ENCODE data around the gene IL7R. TPM values are rescaled to one million over a fixed set of nuclear protein-coding genes. Genes with fewer than 3 reads are reported as not detected.

The IL7R gene, protein sequence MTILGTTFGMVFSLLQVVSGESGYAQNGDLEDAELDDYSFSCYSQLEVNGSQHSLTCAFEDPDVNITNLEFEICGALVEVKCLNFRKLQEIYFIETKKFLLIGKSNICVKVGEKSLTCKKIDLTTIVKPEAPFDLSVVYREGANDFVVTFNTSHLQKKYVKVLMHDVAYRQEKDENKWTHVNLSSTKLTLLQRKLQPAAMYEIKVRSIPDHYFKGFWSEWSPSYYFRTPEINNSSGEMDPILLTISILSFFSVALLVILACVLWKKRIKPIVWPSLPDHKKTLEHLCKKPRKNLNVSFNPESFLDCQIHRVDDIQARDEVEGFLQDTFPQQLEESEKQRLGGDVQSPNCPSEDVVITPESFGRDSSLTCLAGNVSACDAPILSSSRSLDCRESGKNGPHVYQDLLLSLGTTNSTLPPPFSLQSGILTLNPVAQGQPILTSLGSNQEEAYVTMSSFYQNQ
- not detected in 2 replicates for polyA plus RNA-seq

DNA sequence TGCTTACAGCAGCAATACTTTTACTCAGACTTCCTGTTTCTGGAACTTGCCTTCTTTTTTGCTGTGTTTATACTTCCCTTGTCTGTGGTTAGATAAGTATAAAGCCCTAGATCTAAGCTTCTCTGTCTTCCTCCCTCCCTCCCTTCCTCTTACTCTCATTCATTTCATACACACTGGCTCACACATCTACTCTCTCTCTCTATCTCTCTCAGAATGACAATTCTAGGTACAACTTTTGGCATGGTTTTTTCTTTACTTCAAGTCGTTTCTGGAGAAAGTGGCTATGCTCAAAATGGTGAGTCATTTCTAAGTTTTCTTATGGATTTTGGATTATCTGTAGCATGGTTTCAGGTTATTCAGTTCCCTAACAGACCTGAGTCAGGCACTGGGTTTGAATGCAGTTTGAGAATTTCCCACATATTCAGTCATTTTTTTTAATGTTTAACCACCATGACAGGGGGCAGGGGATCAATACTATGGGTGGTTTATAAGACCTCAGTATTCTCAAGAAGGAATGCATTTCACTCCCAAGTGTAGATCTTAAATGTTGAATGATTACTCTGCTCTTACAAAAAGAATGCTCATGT lies at the start of gene IL7R:
TSS of gene IL7R (plus strand) at position 127 of the 587 bp plus-strand sequence. CDS start at position 214, 87 bp downstream.

Other genes starting within 250 kb of the IL7R start
- 29.2 and 33.6 TPM in 2 replicates for gene SPEF2, start 239.0 kb upstream of the IL7R start, polyA plus RNA-seq
- 0.50 and 2.7 TPM in 2 replicates for gene CAPSL, start 81.7 kb downstream of the IL7R start, polyA plus RNA-seq
- 1.8 TPM in 1 of 2 replicates, not detected in the other for gene UGT3A1, start 134.5 kb downstream of the IL7R start, polyA plus RNA-seq
- gene UGT3A2, start 210.0 kb downstream of the IL7R start, polyA plus RNA-seq = not detected in 2 replicates